SU-DHL-6 (cell line): ENCODE results near the gene RPS6KA2.
"Not testable (repeated sequence)": the region's sequence is repeated elsewhere in the genome, so short reads cannot be mapped to it uniquely, and the experiment has no call there.

Experiments used
- H2AFZ ChIP-seq: fragments of 200-600 bp; sonication (generic); 2 replicates; pipeline ENCODE4 v1.6.1; 2014; ENCODE audit warnings: low read depth, mild to moderate bottlenecking, moderate library complexity, mixed read lengths, antibody characterized with exemption, low read length; ENCODE audit not compliant: severe bottlenecking
- H3F3A ChIP-seq: fragments of 200-600 bp; shearing (Covaris generic); 2 replicates; pipeline ENCODE4 v1.6.0; 2016; ENCODE audit warnings: antibody characterized with exemption, mild to moderate bottlenecking; ENCODE audit not compliant: insufficient read depth
- H3K27ac ChIP-seq: fragments of 200-600 bp; sonication (generic); 2 replicates; pipeline ENCODE4 v1.5.1; 2016; ENCODE audit warnings: low read depth, mild to moderate bottlenecking, low read length, moderate library complexity, mixed read lengths
- H3K27me3 ChIP-seq: fragments of 200-600 bp; sonication (generic), shearing (Covaris generic); 2 replicates; pipeline ENCODE4 v1.6.0; 2014; ENCODE audit warnings: mild to moderate bottlenecking, low read length
- H3K36me3 ChIP-seq: fragments of 200-600 bp; sonication (generic); 2 replicates; pipeline ENCODE4 v1.6.1; 2014; ENCODE audit warnings: mild to moderate bottlenecking, low read length, mixed read lengths
- H3K4me2 ChIP-seq: fragments of 300-600, 200-600 bp; shearing (Covaris generic), sonication (generic); 2 replicates; pipeline ENCODE4 v1.6.0; 2014; ENCODE audit warnings: low read length, low read depth, mild to moderate bottlenecking; ENCODE audit not compliant: poor library complexity, severe bottlenecking
- H3K4me3 ChIP-seq: fragments of 200-600 bp; sonication (generic); 2 replicates; pipeline ENCODE4 v1.5.1; 2014; ENCODE audit warnings: antibody characterized with exemption, low read length, mild to moderate bottlenecking, mixed read lengths; ENCODE audit not compliant: insufficient read depth, poor library complexity, severe bottlenecking
- H3K79me2 ChIP-seq: fragments of 200-600 bp; sonication (generic); 2 replicates; pipeline ENCODE4 v1.6.1; 2014; ENCODE audit warnings: mild to moderate bottlenecking, low read length, moderate library complexity; ENCODE audit not compliant: insufficient read depth
- H3K9ac ChIP-seq: fragments of 200-600 bp; sonication (generic); 2 replicates; pipeline ENCODE4 v1.7.0; 2014; ENCODE audit warnings: mild to moderate bottlenecking, low read length
- H3K9me2 ChIP-seq: fragments of 200-600 bp; sonication (generic); replicated peaks from 2 replicates; pipeline ENCODE4 v1.6.1; 2014; ENCODE audit warnings: low read length; ENCODE audit not compliant: insufficient read depth
- H3K9me3 ChIP-seq: fragments of 200-600 bp; sonication (generic); 2 replicates; pipeline ENCODE4 v1.6.1; 2014; ENCODE audit warnings: low read length, mixed read lengths; ENCODE audit not compliant: insufficient read depth
- H4K20me1 ChIP-seq: fragments of 200-600 bp; sonication (generic); 2 replicates; pipeline ENCODE4 v1.6.1; 2014; ENCODE audit warnings: low read depth, mild to moderate bottlenecking, antibody characterized with exemption, low read length, moderate library complexity, mixed read lengths
- EZH2phosphoT487 ChIP-seq: fragments of 200-600 bp; sonication (generic), shearing (Covaris generic); conservative IDR thresholded peaks from 2 replicates; pipeline ENCODE4 v1.6.1; 2018; ENCODE audit warnings: mild to moderate bottlenecking, antibody characterized with exemption, low read length, moderate library complexity, mixed read lengths
- TF ChIP-seq, protein P1 (sequence below): fragments of 200-600 bp; sonication (generic); IDR thresholded peaks from one replicate; pipeline ENCODE4 v1.5.1; 2017; ENCODE audit warnings: antibody characterized with exemption, mild to moderate bottlenecking, low read length, moderate library complexity; ENCODE audit not compliant: insufficient read depth, poor library complexity, severe bottlenecking

The RPS6KA2 gene

DNA sequence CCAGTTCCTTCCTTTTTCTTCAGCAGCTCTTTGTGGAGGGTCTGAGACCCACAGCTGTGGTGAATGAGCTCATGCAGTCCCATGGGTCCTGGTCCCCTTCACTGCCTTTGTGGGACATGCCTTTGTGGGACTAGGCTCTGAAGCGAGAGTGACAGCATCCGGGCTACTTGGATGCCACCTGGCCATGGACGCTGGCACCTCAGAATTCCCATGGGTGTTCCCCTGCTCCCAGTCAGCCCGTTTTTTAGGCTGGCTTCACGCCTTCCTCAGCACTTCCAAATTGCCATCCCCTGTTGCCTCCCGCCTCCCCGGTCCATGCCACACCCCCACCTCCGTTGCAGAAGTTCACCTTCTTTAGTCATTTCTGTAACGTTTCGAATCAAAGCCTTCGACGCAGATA lies 85.7 kb downstream of the RPS6KA2 start:
- Histone ChIP-seq H3F3A (no peaks in the 10 kb centered on the region), H3K79me2 (no peaks in the 10 kb centered on the region), H3K27ac (no peak overlapping the region), H4K20me1 (no peaks in the 10 kb centered on the region), H2AFZ (no peak overlapping the region), H3K36me3 (no peaks in the 10 kb centered on the region), H3K27me3 (no peaks in the 10 kb centered on the region), H3K9ac (no peak overlapping the region), H3K9me2 (no peaks in the 10 kb centered on the region), H3K4me2 (no peak overlapping the region), H3K9me3 (no peaks in the 10 kb centered on the region), H3K4me3 (no peak overlapping the region)
- TF ChIP-seq EZH2phosphoT487: no peak
- TF ChIP-seq, protein P1, sequence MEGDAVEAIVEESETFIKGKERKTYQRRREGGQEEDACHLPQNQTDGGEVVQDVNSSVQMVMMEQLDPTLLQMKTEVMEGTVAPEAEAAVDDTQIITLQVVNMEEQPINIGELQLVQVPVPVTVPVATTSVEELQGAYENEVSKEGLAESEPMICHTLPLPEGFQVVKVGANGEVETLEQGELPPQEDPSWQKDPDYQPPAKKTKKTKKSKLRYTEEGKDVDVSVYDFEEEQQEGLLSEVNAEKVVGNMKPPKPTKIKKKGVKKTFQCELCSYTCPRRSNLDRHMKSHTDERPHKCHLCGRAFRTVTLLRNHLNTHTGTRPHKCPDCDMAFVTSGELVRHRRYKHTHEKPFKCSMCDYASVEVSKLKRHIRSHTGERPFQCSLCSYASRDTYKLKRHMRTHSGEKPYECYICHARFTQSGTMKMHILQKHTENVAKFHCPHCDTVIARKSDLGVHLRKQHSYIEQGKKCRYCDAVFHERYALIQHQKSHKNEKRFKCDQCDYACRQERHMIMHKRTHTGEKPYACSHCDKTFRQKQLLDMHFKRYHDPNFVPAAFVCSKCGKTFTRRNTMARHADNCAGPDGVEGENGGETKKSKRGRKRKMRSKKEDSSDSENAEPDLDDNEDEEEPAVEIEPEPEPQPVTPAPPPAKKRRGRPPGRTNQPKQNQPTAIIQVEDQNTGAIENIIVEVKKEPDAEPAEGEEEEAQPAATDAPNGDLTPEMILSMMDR: no peak

DNA sequence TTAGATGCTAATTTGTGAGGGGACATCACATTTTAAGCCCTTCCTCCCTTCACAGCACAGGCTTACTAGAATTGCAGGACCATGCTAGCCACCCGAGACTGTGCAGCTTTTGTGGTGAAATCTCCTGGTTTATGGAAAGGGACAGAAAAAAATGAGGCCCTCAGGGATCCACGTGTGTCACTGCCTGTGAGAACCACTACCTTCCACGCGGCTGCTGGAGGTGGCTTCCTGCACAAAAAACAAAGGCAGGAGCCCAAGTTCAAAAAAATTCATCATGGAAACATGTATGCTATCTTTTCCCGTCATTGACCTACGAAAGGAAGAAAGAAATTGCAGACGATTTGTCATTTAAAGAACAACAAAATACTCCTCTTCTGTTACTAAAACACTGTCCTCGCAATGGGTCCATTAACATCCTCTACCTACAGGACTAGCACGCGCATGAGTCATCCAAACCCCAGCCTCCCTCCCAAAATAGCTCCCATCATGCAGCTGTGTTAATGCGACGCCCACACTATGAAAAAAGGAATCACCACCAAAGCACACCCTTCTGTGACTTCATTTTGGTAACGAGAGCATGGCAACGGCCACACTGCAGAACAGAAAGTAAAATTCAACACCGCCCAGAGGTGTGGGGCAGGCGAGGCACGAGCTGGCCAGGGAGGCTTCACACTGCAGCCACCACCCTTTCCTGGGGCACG lies 86.3 kb downstream of the RPS6KA2 start:
- Histone ChIP-seq H3K4me2 (no peak overlapping the region), H3K36me3 (no peaks in the 10 kb centered on the region), H3K9ac (no peak overlapping the region)

DNA sequence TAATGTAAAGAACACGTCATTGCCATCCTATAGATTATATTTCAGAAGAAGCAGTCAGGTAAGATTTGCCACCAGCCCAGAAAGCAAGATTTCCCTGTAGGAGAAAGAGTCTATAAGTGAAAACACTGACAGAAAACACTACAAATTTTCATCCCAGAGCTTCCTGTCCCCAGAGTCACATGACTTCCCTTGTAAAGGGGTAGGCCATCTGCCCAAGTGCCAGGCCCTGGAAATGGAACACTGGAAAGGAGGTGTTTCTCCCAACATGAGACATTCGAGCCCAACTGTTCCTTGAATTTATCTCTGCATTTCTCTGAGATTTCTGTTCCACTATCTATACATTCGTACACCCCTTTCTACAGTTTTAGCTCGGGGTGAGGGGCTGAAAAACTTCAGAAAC lies 87.5 kb downstream of the RPS6KA2 start:
- H3K4me2 ChIP-seq: no peak overlapping the region
- H3K27me3 ChIP-seq: no peaks in the 10 kb centered on the region
- TF ChIP-seq, protein P1: no peak
- TF ChIP-seq EZH2phosphoT487: no peak
- no peaks in the 10 kb centered on the region for H4K20me1 ChIP-seq
- H3K27ac ChIP-seq: no peak overlapping the region
- H2AFZ ChIP-seq: no peak overlapping the region
- no peaks in the 10 kb centered on the region for H3K9me2 ChIP-seq
- no peaks in the 10 kb centered on the region for H3K36me3 ChIP-seq
- H3K79me2 ChIP-seq: no peaks in the 10 kb centered on the region
- H3K9ac ChIP-seq: no peak overlapping the region
- no peaks in the 10 kb centered on the region for H3F3A ChIP-seq
- no peak overlapping the region for H3K4me3 ChIP-seq
- no peaks in the 10 kb centered on the region for H3K9me3 ChIP-seq

More for the DNA sequence above, 86.3 kb downstream of the RPS6KA2 start:
- Histone ChIP-seq H2AFZ (no peak overlapping the region), H3F3A (no peaks in the 10 kb centered on the region), H4K20me1 (no peaks in the 10 kb centered on the region), H3K9me2 (no peaks in the 10 kb centered on the region), H3K27ac (no peak overlapping the region), H3K79me2 (no peaks in the 10 kb centered on the region), H3K9me3 (no peaks in the 10 kb centered on the region), H3K27me3 (no peaks in the 10 kb centered on the region), H3K4me3 (no peak overlapping the region)
- TF ChIP-seq, protein P1: no peak
- no peak for TF ChIP-seq EZH2phosphoT487

DNA sequence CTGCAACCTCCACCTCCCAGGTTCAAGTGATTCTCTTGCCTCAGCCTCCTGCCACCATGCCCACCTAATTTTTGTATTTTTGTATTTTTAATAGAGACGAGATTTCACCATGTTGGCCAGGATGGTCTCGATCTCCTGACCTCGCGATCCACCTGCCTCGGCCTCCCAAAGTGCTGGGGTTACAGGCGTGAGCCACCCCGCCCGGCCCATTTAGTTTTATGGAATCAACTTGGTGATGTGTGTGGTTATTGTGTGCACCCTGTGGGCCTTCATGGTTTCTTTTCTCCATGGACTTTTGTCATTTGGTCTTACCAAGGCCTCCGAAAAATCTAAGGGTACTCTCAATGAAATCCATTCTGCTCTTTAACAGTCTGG lies 88.1 kb downstream of the RPS6KA2 start:
- not testable (repeated sequence) for H3K9me2 ChIP-seq, H4K20me1 ChIP-seq, H3K9me3 ChIP-seq, H3K27ac ChIP-seq, H2AFZ ChIP-seq, H3K4me2 ChIP-seq, H3K9ac ChIP-seq, H3K79me2 ChIP-seq, H3K36me3 ChIP-seq, H3F3A ChIP-seq, H3K27me3 ChIP-seq, H3K4me3 ChIP-seq
